Activated CD4-positive, alpha-beta T cell treated with anti-CD3 and anti-CD28 coated beads, Interleukin-2, Interleukin-6, amounts not matched to agents 100 ng/mL and 50 ng/mL, durations not matched to agents 16 hours and 8 hours (primary cell): ENCODE measurements around the gene INHBE.
"Not testable (repeated sequence)": the region's sequence is repeated elsewhere in the genome, so short reads cannot be mapped to it uniquely, and the experiment has no call there.

Experiments
- DNase-seq: peaks from one replicate; pipeline ENCODE4 v3.0.0-alpha.2; 2020

INHBE gene

GRCh38 chr12:57500213-57500612 lies 45.1 kb downstream of the INHBE start:
- no peak for DNase-seq

GRCh38 chr12:57502311-57502969 lies 47.3 kb downstream of the INHBE start:
- not testable (repeated sequence) for DNase-seq

GRCh38 chr12:57506541-57506940 lies 51.4 kb downstream of the INHBE start:
- DNase-seq = not testable (repeated sequence)
